Measurements from ENCODE around the gene XYLT1.

Gene XYLT1

GRCh38 chr16:17171250-17172143 is 299.3 kb downstream of the XYLT1 start:
- no peak for DNase-seq

GRCh38 chr16:17170435-17170834 is 300.3 kb downstream of the XYLT1 start:
- no peak for DNase-seq

- DNase-seq: no peak
Observed at GRCh38 chr16:17168181-17168580, 302.6 kb downstream of the XYLT1 start.

GRCh38 chr16:17166095-17166494 is 304.7 kb downstream of the XYLT1 start:
- no peak for DNase-seq

GRCh38 chr16:17162560-17162959 is 308.2 kb downstream of the XYLT1 start:
- DNase-seq: no peak

GRCh38 chr16:17160920-17161431 is 309.8 kb downstream of the XYLT1 start:
- no peak for DNase-seq

GRCh38 chr16:17160285-17160853 is 310.4 kb downstream of the XYLT1 start:
- no peak for DNase-seq

- DNase-seq: no peak
Observed at GRCh38 chr16:17159617-17160016, 311.1 kb downstream of the XYLT1 start.

GRCh38 chr16:17155936-17156335 is 314.8 kb downstream of the XYLT1 start:
- no peak for DNase-seq

GRCh38 chr16:17155485-17155884 is 315.3 kb downstream of the XYLT1 start:
- DNase-seq: no peak

- DNase-seq: no peak
Observed at GRCh38 chr16:17154981-17155380, 315.8 kb downstream of the XYLT1 start.

GRCh38 chr16:17152311-17152710 is 318.4 kb downstream of the XYLT1 start:
- DNase-seq: no peak

GRCh38 chr16:17151335-17151734 is 319.4 kb downstream of the XYLT1 start:
- no peak for DNase-seq

GRCh38 chr16:17149904-17150483 is 320.8 kb downstream of the XYLT1 start:
- no peak for DNase-seq

GRCh38 chr16:17147942-17148341 is 322.8 kb downstream of the XYLT1 start:
- no peak for DNase-seq

GRCh38 chr16:17145029-17145428 is 325.7 kb downstream of the XYLT1 start:
- no peak for DNase-seq

- DNase-seq: no peak
Observed at GRCh38 chr16:17144431-17144830, 326.3 kb downstream of the XYLT1 start.

GRCh38 chr16:17143546-17144419 is 327.0 kb downstream of the XYLT1 start:
- no peak for DNase-seq

- no peak for DNase-seq
Observed at GRCh38 chr16:17138801-17139200, 332.0 kb downstream of the XYLT1 start.

- no peak for DNase-seq
Observed at GRCh38 chr16:17135439-17135838, 335.3 kb downstream of the XYLT1 start.

- DNase-seq: no peak
Observed at GRCh38 chr16:17134586-17134985, 336.2 kb downstream of the XYLT1 start.

- no peak for DNase-seq
Observed at GRCh38 chr16:17133851-17134250, 336.9 kb downstream of the XYLT1 start.

GRCh38 chr16:17131351-17131750 is 339.4 kb downstream of the XYLT1 start:
- DNase-seq: no peak

Measured in hippocampal formation (tissue), 2 donors.